ENCODE measurements around the gene UBE2G2.

UBE2G2 gene

DNA sequence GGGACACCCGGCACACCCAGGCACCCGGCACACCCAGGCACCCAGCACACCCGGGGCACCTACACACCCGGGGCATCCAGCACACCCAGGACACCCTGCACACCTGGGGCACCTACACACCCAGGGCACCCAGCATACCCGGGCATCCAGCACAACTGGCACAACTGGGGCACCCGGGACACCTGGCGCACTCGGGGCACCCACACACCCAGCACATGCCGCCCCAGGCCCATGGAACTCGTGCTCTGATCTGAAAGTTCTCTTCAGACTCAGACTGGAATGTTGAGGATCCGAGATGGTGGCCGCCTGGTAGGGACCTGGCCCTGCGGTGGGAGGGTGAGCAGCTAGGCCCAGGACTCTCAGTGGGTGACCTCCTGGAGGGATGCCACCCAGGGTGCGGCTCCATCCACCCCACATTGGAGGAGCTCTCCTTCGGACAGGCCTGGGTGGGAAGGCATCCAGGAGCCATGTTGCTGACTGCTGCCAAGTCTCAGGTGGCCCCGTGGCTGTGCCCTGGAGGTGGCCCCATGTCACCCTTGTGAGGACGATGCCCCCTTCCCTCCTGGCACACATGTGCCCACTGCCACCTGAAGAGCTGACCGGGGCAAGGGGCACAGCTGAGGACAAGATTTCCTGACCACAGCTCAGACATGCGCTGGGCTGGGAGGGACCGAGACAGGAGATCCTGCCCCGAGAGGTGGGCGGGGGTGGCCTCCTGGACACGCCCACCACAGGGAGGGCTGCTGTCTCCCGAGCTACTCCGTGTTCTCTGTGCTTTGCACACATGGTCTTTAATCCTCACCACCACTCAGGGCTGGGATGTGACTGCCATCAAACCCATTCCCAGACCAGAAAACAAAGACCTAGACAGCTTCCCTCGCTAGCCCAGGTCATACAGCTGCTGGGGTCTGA, 37.0 kb downstream of the UBE2G2 start:
- DNase-seq (ENCODE audit: low read depth, low spot score) = no peak

DNA sequence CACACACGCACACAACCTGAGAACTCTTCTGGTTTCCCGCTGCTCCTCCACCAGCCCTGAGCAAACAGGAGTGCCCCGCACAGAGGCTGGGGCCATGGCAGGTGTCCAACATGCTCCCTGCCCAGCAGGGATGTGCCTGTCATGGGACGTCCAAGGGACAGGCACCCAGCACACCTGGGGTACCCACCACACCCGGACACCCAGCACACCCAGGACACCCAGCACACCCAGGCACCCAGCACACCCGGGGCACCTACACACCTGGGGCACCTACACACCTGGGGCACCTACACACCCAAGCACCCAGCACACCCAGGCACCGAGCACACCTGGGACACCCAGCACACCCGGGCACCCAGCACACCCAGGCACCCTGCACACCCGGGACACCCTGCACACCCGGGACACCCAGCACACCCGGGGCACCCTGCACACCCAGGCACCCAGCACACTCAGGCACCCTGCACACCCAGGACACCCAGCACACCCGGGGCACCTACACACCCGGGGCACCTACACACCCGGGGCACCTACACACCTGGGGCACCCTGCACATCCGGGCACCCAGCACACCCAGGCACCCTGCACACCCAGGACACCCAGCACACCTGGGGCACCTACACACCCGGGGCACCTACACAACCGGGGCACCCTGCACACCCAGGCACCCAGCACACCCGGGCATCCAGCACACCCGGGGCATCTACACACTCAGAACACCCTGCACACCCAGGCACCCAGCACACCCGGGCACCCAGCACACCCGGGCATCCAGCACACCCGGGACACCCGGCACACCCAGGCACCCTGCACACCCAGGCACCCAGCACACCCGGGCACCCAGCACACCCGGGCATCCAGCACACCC, 37.9 kb downstream of the UBE2G2 start:
- no peak for DNase-seq (ENCODE audit: low read depth, low spot score)

DNA sequence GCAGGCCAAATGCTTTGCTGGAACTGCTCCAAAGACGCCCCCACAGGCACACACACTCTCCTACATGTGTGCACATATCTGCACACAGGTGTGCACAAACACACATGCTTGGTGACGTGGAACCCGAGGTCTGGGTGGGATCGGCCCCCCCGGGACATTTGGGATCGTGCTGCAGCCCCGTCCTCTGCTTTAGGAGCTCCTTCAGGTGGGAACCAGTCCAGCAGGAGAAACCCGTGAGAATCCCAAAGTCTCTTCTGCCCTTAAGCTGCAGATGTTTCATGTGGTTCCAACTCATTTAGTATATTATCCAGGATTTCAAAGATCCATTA, 38.6 kb downstream of the UBE2G2 start:
- no peak for DNase-seq (ENCODE audit: low read depth, low spot score)

DNA sequence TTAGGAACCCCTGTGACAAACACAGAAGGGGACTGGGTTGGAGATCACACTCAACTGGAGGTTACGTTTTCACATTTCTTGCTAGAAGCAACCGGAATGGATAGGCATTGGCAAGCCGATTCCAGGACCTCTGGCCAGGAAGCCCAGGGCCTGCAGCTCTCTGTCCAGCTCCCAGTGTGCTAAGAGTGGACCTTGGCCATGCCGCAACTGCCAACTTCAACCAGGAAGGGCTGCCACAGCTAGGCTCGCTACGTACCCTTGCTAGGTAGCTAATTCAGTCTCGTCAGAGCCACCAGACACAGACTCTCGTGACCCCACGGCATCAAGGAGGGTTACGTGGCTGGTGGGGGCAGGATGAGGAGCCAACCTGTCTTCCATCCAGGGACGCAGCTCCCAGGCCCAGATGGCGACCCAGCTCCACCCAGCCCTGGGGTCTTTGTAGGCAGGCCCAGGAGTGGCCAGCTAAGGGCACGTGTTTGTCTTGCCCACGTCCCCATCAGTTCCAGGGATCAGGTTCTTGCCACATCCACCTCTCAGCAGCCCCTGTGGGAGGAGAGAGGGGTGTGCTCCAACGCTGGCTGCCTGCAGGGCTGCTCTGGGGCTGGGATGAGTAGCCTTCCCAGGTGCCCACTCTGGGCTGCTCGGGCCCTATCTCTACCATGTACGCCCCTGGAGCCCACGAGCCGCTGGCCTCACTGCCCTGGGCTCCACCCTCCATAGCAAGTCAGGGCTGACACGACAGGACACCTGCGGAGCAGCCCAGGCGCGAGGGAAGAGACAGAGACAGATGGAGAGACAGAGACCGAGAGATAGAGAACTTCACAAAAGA, 39.2 kb downstream of the UBE2G2 start:
- DNase-seq (ENCODE audit: low read depth, low spot score) = no peak

DNA sequence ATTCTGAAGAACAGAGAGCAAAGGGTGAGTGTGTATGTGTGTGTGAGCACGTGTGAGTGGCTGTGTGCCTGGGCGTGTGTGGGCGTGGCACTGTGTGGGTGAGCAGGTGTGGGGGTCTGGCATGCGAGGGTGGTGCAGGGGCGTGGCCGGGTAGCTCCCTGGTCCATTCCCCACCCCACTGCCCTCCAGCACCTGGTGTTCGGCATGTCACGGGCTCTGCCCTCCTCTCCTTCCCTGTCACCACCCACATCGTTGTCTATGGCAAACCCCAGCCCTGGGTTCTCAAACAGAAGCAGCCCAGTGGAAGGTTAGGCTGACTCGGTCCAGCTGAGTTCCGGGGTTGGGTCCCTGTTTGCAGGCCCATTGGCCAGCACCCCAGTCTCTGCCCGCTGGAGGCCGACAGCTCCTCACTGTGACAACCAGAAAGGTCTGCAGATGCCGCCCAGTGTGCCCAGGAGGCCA, 39.8 kb downstream of the UBE2G2 start:
- no peak for DNase-seq (ENCODE audit: low read depth, low spot score)

DNA sequence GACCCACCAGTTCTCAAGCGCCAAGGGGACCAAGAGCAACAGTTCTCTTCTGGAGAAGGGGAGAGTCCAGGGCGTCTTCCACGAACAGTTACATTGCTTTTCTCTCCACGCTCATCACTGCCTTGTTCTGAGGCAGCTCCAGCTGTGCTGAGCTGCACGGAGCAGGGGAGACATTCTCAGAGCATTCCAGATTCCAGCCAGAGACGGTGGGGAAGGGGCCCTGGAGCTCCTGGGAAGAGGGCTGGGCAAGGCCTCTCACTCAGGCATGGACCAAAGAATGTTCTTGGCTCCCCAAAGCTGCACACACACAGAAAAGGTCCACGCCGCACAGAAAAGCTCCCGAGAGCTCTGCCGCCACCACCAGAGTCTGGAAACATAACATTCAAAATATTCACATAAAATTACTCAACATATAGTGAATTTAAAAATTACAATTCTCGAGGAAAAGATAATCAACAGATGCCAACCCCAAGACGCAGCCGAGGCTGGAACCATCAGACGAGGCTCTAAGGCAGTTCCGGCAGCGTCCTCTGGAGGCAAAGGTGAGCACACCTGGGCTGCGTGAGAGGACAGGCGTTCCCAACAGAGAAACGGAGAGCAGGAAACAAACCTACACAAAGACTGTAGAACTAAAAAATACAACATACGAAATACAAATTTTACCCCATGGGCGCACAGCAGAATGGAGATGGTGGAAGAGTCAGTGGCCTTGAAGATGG, 40.5 kb downstream of the UBE2G2 start:
- DNase-seq (ENCODE audit: low read depth, low spot score) = no peak

DNA sequence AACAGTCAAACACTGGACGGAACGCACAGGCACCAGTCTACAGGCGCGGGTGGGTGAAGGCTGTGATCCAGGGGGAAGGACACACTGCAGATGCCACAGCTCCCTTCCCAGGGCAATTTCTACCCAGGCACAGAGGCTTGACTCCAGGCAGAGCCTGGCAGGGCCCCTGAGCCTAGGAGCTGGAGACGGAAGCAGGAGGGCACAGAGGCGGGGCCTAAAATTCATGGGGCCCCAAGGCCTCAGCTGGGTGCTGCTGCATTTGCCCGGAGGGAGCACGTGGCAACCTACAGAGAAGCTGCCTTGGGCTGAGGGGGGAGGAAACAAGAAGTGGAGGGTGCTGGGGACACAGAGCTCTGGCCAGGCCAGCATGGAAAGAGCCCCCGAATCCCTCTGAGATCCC, 41.2 kb downstream of the UBE2G2 start:
- DNase-seq (ENCODE audit: low read depth, low spot score) = no peak

DNA sequence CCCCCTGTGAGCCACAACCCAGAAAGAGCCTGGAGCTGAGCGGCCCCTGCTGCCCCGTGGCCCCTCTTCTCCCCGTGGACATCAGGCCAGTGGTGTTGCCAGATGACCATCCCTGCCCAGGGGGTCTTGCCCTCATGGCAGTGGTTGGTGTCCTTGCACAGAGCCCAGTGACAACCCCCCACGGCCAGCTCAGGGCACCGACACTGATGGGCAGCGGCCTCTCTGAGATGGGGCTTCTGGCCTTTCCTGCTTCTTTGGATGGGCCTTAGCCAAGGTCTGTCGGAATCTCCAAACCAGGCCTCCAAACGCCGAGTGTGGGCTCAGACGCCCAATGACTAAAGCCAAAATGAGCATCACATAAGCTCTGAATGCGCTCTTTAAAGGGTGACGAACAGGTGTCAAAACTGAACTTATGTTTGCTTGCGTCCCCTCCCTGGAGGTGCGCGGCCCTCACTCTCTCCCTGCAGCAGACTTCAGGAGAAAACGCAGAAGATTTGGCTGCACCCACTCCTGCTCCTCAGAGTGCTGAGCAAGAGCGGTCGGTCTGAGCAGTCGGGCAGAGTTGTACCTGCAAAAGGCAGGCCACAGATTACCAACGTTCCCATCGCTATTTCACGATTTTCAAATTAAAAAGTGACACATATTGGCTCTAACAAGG, 41.9 kb downstream of the UBE2G2 start:
- DNase-seq (ENCODE audit: low read depth, low spot score) = no peak

DNA sequence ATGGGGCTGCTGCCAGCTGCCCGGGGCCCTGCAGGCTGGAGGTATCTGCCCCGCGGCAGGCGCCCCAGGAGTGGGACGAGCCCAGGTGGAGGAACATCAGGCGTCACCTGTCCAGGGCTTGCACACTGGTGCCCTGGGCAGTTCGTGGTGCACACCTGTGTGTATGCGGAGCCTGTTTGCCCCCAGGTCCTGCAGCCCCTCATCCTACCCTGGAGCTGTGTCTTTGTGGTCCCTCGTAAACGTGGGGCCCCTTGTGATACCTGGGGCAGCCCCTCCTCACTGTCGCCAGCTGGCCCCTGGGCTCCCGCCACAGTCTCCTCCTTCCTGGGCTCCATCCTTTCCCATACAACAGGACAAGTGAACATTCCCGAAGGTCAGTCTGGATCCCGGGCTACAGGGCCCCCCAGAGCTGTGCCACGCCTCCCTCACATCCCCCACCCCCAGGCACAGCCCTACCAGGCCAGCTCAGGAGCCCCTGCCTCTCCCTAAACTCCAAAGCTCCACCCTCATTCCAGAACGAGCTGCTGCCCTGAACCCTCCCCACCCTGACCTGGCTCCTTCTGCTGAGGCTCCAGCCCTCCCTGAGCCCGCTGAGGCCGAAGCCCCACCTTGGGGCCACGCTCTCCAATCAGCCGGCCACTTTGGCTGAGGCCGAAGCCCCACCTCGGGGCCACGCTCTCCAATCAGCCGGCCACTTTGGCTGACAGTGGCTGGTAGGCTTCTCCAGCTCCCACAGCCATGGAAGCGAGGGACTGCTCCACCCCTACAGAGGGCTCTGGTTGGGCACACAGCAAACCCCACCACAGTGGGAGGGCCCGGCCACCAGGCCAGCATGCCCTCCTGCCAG, 42.6 kb downstream of the UBE2G2 start:
- no peak for DNase-seq (ENCODE audit: low read depth, low spot score)

DNA sequence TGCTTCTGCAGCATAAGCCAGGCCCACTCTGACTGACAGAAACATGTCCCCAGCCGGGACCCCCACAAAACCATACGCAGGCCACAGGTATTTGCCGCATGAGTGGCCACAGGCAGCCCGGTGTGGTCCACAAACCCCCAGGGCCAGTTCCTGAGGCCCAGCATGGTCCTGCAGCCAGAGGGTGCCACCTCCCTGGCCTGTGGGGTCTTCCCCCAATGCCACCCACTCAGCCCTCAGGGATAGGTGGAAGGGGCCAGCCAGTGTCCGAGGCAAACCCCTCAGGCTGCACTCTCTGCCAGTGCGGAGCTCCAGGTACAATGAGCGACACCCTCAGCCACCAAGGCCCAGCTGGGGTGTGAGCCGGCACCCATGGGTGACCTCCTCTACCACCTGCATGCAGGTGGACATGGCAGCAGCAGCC, 43.5 kb downstream of the UBE2G2 start:
- no peak for DNase-seq (ENCODE audit: low read depth, low spot score)

DNA sequence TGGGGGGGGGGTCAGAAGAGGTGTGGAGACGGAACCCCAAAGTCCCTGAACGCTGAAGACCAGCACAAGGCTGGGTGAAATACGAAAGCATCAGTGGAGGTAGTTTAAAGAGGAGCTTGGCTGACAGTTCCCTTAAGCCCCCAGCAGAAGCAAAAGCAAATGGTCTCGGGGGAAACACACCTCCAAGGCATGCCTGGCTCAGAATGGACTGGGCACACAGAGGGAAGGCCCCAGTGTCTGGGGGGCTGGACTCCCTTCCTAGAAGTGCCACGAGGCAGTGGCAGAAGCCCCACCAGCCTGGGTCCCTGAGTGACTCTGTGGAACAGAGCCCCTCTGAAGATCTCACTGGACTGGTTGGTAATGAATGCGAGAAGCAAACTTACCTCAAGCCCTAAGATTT, 43.9 kb downstream of the UBE2G2 start:
- no peak for DNase-seq (ENCODE audit: low read depth, low spot score)

DNA sequence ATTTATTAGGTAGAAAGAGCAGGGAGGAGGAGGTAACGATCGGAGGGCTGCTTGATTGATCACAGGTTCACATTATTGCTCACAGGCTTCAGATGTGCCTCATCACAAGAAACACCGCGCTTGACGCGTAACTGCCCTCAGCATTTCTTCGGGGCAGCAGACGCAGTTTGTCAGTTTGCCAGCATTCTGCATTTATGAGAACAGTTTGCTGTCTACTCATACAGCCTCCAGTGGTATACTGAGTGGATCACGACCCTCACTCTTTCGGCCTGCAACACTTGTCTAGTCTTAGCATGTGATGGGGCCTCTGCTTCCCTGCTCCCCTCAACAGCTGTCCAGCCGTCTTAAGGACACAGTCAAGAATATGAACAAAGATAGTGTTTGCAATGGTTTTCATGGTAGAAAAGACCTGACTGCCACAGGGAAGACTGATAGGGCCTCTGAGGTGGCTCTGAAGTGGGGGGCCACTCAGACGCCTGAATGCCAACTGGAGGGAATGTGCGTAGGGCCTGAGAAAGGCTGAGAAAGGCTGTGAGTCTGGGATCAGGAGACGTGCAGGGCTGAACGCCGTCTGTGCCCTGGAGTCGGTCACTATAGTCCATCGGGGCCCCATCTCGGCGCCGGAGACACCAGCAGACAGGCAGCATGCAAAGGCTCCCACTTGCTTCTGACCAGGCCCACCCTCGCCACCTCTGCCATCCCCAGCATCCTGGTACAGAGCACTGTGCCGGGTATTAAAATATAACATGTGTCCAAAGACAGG, 45.0 kb downstream of the UBE2G2 start:
- no peak for DNase-seq (ENCODE audit: low read depth, low spot score)

DNA sequence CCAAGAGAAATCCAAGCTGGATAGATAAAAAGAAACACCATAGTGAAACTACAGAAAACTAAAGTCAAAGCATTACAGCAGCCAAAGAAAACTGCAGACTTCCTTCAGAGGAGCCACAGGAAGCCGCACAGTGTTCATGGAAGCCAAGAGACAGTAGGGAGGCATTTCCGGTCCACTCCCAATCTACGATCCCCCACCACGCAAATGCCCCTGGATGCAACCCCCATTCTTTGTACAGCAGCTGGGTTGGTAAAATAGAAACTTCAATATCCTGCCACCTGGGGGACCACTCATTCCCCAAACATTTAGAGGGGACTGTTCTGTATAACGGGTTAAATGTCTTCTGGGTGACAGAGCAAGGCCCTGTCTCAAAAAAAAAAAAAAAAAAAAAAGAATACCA, 46.4 kb downstream of the UBE2G2 start:
- peak; percentile 57 for DNase-seq (ENCODE audit: low read depth, low spot score)

DNA sequence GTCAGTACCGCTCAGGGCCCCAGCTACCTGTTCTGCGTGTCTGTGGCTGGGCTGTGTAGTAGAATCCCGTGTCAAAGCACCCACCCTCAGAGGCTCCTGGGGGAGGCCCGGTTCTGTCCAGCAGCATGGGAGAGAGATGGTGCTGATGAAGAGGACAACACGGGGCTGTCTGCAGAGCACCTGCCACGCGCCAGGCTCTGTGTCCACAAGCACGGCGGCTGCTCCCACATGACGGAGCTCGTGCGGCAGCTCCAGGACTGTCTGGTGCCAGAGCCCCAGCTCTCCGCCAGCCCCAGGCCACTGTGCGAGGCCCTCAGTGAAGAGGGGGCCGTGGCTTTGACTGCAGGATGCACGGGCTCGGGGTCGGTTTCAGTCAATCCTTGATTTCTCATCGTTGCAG, 48.3 kb downstream of the UBE2G2 start:
- DNase-seq (ENCODE audit: low read depth, low spot score) = no peak

DNA sequence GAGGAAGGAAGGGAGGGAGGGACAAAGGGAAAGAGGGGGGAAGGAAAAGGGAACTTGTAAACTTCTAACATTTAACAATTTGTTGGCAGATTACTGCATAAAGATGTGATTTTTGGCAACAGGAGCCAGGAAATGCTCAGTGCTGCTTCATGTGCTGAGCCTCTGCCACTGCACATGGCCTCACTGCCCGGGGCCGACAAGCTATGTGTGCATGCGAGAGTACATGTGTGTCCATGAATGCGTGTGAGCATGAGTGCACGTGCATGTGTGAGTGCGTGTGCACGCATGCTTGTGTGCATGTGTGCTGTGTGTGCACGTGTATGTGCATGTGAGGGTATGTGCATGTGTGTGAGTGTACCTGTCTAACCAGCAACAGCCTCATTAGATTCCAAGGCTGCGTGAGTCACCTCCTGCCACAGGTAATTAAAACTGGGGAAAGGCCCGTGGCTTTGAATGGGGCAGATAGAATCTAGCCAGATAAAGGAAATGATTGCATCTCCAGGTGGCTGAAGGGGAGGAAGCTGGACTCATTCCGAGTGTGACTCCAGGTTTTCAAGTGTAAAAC, 48.9 kb downstream of the UBE2G2 start:
- DNase-seq (ENCODE audit: low read depth, low spot score) = no peak

DNA sequence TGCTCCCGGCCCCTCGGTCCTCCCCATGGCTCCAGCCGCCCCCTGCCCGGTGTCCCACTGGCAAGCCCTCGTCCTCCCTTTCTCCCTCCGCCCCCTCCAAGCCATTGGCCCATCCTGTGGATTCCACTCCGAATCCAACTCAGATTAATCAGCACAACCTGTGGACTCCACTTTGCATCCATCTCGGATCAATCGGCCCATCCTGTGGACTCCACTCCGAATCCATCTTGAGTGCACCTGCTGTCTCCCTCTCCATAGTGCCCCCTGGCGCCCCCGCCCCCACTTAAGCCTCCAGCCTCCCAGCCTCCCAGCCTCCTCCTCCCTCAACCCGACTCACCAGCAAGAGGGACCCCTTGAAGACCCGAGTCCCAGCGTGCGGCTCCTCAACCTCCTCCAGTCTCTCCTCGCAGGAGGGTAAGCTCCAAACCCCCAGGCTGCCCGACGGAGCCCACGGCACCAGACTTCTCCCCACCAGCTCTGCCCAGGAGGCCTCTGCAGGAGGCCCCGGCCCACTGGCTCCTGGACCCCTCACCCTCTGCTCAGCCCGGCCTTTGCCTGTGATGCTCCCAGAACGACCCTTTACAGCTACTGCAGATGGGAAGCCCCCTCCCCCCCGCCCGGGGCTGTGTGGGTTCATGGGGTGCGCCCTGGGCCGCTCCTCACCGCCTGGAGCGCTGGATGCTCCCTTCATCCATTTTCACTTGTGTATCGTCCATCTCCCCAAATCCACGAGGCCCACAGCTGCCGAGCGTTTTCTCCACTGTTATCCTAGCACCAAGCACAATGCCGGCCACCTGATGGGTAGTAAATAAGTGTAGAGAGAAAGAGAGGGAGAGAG, 49.6 kb downstream of the UBE2G2 start:
- no peak for DNase-seq (ENCODE audit: low read depth, low spot score)

DNA sequence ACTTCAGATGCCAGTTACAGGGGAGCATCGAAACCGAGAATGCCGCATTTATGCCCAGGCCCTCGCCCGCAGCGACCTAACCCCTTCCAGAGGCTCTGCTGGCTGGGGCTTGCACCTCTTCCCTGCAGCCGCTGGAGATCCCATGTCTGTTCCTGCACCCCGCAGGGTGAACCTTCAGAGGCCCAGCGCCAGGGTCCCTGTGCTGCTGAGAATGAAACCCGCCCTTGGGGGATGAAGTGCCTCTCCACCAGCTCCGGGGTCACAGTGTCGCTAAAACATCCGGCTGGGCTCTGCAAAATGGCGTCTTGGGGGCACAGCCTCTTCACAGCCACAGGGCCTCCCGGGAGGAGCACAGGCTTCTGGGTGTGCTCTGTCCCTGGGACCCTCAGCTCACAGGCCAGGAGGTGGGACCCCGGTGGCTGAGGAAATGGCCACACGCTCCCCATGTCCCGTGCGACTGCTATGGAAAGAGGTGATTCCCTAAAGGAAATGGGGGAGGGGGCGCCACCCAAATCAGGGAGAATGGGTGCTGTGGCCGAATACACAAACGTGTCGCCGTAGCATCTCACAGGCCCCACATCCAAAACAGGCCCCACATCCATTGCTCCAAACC, 50.3 kb downstream of the UBE2G2 start:
- no peak for DNase-seq (ENCODE audit: low read depth, low spot score)
